CD4-positive, alpha-beta T cell treated with Interferon gamma for 1 hour (primary cell): ENCODE data around the gene CDCP1.

ENCODE experiments used
- DNase-seq: peaks from one replicate; pipeline ENCODE4 v3.0.0-alpha.2; 2020

Gene CDCP1

DNA sequence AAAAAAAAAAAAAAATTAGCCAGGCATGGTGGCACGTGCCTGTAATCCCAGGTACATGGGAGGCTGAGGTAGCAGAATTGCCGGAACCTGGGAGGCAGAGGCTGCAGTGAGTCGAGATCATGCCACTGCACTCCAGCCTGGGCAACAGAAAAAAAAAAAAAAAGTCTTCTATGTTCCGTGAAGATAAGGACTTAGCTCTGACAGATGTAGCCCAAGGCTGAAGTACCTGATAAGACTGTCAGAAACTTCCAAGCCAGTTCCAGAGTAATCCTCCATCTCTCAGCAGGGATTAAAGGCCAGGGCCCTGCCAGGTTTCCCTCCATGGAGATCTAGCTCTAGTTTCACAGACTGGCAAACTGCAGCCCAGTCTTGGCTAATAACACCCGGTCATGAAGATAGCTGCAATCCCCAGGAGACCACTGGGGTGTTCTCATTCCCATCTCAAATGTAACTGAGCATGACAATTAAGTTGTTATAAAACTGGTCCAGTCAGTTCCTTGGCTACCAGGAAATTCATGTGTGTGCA, 8.5 kb downstream of the CDCP1 start:
- DNase-seq = no peak

DNA sequence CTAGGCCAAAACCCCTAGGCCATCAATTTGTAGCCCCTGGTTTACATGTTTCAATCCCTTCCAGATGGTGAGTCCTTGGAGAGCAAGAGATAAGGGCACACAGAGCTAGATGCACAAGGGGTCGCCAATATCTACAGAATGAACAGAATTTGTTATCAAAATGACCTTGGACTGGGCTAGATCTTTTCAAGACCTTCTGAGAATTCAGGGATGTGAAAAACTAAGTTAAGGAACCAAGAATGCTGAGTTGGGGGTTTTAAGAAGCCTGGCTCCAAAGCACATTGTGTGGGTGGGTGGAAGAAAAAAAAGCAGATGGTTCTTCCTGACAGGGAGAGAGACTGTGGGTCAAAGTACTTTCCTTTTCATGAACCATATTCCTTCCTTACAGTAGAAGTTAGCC, 10.2 kb downstream of the CDCP1 start:
- no peak for DNase-seq

DNA sequence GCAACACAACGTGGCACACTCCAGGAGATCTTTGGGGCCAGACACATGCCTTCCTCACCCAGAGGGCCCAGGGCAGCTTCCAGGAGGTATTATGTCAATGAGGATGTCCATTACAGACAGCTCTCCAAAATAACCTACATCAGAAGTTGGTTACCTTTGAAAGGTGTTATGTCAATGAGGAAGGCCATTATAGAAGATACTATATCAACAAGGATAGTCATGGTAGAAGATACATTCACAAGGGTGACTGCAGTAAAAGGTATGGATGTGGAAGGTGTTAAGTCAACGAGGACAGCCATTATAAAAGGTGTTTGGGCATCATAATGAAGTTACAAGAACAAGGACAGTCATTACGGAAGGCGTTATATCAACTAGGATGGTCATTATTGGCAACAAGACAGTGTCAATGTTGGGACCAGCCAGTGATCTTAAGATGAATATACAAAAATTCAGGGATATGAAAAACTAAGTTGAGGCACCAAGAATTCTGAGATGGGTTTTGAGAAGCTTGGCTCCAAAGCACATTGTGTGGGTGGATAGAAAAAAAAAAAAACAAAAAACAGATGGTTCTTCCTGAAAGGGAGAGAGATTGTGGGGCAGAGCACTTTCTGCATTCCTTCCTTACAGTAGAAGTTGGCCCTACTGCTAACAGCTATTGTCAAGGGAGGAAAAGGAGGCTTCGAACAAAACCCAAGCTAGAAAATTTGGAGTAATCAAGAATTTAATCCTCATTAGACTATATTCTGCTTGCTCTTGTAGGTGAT, 11.2 kb downstream of the CDCP1 start:
- no peak for DNase-seq

- no peak for DNase-seq
These were observed 13.5 kb downstream of the CDCP1 start for GRCh38 chr3:45132568-45133211.

DNA sequence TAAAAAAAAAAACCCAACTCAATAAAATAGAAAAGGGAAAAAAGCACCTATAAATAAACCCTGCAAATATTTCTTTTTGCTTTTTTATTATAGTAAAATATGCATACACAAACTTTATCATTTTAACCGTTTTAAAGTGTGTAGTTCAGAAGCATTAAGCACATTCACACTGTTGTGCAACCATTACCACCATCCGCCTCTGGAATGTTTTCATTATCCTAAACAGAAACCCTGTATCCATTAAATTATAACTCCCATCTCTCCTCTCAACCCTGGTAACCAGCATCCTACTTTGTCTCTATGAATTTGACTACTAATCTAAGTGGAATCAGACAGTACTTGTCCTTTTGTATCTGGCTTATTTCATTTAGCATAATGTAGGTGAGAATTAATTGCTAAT, 15.0 kb downstream of the CDCP1 start:
- no peak for DNase-seq

- DNase-seq = no peak
These were observed 15.7 kb downstream of the CDCP1 start for GRCh38 chr3:45130476-45130875.

DNA sequence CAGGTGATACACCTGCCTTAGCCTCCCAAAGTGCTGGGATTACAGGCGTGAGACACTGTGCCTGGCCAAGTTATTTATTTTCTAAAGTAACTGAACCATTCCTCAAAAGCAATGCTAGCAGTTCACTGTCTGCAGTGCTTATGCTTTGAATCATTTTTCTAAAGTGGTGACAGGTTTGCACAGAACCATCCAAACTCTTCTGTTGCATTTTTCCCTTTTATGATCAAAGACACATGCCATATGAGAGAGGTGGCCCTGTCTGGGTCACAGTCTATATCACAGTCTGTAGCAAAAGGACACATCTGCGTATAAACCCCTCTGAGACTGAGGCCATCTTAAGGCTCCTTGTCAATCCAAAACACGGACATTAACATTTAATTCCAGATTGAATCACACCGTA, 17.2 kb downstream of the CDCP1 start:
- DNase-seq = no peak

DNA sequence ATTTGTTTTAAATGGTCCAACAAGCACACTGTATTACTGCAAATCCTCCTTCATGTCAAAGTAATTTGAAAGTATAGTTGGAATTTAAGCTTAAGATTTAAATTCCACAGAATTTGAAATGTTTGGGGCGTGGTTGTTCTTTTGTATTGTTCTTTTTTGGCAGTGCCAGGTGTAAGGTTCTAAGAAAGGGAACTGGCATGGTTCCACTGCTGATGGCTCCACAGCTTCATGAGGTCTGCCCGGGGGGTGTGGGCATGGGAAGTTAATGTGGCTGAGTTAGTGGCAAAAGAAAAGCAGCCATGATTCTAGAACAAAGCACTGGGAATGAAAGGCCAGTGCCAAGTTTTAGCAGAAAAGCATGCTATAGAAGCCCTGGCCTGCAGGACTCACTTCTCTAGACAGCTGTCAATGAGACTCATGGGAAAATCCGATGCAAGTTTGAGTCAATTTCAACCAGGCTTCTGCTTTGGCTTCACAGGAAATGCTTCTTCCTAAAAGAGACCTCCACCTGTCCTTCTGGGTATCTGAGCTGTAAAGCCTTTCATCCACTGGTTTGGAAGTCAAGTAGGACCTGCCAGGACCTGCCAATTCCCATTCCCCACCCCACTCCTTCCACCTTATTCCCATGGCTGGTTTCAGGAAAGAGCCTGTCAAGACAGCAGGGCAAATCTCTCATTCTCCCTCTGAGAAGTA, 18.9 kb downstream of the CDCP1 start:
- DNase-seq = no peak

DNA sequence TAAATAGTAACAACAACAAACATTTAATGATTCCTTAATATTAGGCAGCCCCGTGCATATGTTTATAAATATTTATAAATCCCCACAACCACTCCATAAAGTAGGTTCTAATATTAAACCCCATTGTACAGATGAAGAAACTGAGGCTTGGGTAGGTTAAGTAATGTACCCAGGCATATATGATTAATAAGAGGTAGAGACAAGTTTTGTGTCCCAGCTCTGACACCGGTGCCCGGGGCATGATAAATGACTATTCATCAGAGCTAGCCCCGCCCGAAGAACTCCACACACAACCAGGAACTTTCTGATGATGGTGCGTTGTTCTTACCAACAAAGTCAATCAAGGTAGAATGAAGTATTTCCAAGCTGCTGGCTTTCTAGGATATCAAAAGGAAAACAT, 19.4 kb downstream of the CDCP1 start:
- no peak for DNase-seq

DNA sequence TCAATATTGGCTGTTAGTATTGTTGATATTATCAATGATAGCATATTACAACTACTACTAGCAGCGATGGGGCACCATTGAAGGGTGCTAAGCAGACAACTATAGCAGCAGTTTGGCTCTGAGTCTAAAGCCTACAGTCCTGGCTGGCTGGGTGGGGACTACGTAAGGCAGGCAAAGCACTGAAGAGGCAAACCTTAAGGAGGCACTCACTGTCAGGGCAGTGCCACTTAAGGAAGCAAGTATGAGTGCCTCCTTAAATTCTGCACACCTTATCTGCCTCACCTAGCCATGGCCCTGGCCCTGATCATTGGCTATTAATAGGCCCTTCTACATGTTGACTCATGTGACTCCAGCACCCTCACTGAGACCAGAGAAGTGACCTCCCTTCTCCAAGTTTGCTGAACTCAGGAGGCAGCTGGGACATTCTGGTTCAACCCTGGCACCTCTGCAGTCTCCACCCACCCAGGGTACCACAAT, 20.6 kb downstream of the CDCP1 start:
- no peak for DNase-seq

DNA sequence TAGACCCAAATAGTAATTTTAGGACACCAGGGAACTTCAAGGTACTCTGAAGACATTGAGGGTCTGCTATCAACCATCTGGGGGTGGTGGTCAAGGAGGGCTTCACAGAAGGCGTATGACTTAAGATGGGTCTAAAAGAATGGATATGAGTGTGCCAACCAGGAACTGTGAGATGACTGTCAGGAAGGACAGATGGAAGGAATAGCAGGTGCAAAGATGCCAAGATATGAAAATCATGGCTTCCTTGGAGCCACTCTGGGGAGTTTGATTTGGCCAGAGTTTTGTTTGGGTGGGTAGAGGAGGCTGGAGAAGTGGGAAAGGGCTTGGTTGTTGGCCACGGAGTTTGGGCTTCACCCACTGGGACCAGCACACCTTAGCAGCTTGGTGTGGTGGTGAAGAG, 21.2 kb downstream of the CDCP1 start:
- no peak for DNase-seq

DNA sequence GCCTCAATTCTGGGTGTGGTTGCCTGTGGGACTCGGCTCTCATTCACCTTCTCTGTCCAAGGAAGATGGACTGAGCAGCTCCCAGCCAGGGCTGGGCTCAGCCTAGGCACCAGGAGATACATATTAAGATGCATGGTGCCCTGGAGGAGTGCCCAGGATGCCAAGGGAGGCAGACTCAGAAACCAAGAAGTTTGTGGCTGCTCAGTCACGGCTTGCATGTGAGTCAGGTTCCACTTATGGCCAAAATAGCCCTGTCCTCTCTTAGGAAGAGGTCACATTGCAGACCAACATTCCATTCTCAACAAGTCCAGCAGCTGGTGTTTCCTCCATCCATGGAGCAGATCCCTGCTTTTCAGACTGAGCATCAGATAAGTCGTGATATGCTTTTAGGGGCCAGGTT, 21.8 kb downstream of the CDCP1 start:
- no peak for DNase-seq

GRCh38 chr3:45123581-45124269, 22.5 kb downstream of the CDCP1 start:
- peak; percentile 13 for DNase-seq

DNA sequence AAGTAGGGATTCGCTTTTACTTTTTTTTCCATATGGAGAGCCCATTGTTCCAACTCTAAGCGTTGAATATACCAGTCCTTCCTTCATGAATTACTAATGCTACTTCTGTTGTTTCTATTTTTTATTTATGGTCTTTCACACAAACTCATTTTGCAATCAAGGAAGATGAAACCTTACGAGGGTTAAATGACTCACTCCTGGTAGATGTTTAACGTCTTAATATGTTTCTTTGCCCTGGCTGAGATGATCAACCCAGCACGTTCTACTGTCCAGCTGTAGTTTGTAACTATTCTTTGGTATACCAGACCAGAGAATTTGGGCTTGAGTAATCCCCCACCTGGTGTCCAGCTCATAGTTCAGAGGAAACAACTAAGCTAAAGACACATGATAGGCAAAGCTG, 23.1 kb downstream of the CDCP1 start:
- DNase-seq = no peak

DNA sequence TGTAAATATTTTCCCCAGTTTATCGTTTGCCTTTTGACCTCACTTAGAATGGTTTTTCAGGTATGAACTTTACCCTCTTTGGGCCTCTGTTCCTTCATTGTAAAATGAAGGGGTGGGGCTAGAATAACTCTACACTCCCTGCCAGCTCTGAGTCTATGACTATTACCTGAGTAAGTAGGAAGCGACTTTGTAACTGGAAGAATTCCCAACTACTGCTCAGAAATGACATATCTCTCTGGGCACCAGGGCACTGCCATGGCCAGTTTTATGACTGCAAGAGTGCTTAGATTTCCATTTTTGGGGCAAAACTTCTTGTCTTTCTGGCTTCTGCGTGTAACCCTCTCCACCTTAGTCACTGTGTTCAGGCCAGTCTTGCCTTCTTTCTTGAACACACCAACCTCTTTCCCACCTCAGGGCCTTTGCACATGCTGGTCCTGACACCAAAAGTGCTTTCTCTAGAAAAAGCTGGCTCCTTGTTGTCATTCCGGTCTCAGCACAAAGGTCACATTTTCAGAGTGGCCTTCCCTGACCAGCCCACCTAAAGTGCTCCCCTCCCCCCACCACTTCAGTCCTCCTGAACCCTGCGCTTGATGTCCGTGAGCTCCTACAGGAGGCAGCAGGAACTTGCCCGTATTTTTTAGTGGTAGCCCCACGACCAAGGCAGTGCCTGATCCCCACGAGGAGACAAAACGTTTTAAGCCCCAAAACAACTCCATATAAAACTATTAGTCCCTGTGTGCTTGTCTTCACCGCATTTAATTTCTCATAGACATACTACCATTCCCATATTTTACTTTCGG, 25.6 kb downstream of the CDCP1 start:
- DNase-seq = no peak

DNA sequence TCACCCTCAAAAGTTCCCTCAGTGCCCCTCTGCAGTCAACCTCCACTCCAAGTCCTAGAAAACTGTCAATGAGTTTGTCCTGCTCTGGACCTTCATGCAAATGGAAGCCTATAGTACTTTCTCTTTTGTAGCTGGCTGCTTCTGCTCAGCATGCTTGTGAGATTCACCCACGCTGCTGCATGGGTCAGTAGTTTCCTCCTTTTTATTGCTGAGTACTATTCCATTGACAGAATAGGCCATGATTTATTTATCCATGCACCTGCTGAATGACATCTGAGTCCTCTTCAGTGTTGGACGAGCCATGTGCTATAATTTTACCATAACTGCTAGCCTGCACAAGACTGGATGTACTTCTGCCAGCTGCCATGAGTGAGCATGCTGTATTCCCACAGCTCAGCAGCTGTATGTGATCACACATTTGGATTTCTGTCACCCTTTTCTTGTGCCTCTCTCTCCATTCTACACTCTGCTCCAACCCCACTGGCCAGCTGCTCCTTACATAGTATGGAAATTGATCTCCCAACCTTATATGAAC, 26.3 kb downstream of the CDCP1 start:
- DNase-seq = no peak

DNA sequence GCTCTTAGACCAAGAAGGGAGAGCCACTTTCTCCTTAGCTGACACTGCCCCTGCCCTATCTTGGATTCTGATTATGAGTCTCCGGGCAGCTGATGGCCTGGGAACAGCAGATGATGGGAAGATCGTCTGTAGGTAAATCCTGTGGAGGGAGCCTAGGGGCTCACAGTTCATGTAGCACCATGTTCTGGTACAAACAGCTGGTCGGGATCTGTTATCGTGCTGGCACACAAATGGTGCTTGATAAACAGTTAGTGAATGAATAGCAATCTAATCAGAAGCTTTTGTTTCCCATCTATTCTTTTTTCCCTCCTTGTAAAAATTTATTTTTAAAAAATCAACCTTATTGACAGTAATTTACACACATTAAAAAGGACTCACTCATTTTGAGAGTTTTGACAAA, 26.8 kb downstream of the CDCP1 start:
- DNase-seq = no peak

DNA sequence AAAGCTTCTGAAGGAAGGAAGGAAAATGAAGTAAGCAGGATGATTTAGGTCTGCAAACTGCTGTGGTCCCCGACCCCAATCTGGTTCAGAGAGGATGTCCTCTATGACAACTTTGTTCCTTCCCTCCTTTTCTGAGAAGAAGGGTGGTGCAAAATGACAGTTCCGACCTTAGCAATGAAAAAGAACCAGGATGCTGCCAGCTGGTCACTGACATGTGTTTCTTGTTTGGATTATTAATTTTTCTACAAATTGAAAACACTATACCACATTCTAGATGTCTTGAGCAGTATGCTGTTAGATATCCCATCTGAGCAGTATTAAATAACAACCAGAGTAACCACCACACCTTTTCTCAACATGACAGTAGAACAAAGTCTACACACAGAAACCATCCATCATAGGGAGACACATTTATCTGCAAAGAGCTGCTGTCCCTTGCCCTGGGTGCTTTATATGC, 27.5 kb downstream of the CDCP1 start:
- DNase-seq = no peak

DNA sequence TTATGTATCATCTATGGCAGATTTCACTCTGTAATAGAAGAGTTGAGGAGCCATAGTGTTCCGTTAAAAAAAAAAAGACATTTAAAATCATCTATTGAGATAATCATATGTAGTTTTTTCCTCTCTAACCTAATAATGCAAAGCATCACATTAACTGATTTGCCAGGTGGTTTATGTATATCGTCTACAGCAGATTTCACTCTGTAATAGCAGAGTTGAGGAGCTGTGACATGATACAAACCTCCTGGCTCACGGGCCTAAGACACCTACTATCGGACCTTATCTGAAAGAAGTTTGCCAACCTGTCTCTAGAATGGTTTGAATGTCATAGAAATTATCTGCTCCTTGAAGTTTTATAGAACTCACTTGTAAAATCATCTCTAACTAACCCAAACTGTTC, 29.8 kb downstream of the CDCP1 start:
- DNase-seq = no peak

DNA sequence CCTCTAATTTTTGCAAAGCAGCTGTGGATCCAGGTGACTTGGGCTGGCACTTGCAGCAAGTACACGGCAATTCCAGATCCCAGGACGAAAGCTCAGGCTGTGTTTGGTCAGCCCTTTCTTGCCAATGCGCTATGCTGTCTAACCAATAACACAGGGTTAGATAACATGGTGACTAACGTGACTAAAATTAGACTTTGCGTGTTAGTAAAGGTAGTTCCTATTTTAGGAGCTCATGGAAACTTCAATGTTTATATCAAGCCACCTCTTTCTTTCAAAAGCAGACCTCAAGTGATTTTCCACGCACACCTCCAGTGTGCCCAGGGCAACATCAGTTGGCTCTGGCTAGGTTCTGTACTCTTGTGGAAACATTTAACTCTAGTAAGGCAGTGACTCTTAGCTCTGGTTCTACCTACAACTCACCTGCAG, 32.5 kb downstream of the CDCP1 start:
- no peak for DNase-seq

DNA sequence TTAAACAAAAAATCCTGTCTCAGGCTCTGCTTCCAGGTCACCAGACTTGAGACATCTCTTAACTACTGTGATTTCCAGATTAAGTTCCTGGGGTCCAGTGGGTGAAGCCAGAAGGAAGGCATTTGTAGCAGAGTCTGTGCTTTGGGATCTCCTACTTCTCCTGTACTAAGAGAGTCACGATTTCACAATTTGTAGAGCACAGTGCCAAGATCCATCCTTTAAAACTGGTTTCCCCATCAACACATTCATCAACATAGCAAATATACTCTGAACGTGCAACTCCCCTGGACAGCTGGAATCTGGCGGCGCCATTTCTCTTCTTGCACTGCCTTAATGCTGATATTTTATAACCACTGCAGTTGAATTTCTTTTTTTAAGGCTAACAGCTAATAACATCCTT, 33.2 kb downstream of the CDCP1 start:
- no peak for DNase-seq

DNA sequence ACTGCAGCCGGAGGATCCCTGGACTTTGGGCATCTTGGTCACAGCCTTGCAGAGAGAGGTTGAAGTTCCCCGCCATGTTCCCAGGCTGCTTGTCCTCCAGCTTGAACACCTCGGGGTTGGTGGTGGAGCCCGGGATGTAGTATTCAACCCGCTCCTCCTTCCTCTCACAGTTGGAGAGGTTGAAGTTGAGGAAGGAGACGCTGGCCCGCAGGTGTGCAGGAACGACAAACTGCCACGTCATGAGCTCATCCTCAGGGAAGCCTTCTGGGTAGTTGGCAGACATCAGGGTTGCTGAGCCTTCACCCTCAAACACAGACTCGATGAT, 35.7 kb downstream of the CDCP1 start:
- DNase-seq = no peak
